H1 (cell line): ENCODE results near the gene ASTN1. TPM values are rescaled to one million over a fixed set of nuclear protein-coding genes. Genes with fewer than 3 reads are reported as not detected.

Experiments
- CTCF ChIA-PET: fragments of 300-600 bp; sonication (Branson Sonifier 250); formaldehyde crosslinking; loops from one replicate; lab custom pipeline; 2021; ENCODE audit not compliant: partially characterized antibody; lab: Charles Lee
- POLR2A ChIA-PET: fragments of 300-600 bp; sonication (Branson Sonifier 250); formaldehyde crosslinking; loops from one replicate; lab custom pipeline; 2021; ENCODE audit warnings: inconsistent platforms; ENCODE audit not compliant: partially characterized antibody; lab: Charles Lee
- DNase-seq, 2 experiments: peaks; one replicate each; pipeline versions ENCODE4 v3.0.0 to v3.0.0-alpha.2; 2010 to 2022; ENCODE audit warnings: low spot score in 2 of 2, low read depth in 1 of 2, mixed read lengths in 1 of 2
- FAIRE-seq: peaks from 2 replicates; lab custom pipeline; 2011; peaks lifted over from hg19 to GRCh38; lab: Jason Lieb, UNC
- H2AFZ ChIP-seq: 2 replicates; pipeline ENCODE4 v1.8.1; 2012; ENCODE audit warnings: low read length, inconsistent platforms
- H2AK5ac ChIP-seq: 2 replicates; pipeline ENCODE4 v1.6.1; 2013; ENCODE audit warnings: low read depth, low read length
- H2BK120ac ChIP-seq: replicated peaks from 2 replicates; pipeline ENCODE3; 2013; ENCODE audit warnings: low read depth, low read length, inconsistent platforms
- H2BK12ac ChIP-seq: 2 replicates; pipeline ENCODE4 v1.6.1; 2013; ENCODE audit warnings: low read depth, low read length
- H2BK15ac ChIP-seq: 2 replicates; pipeline ENCODE4 v1.6.1; 2013; ENCODE audit warnings: low read length
- H2BK20ac ChIP-seq: 2 replicates; pipeline ENCODE4 v1.6.1; 2013; ENCODE audit warnings: low read length
- H2BK5ac ChIP-seq: 2 replicates; pipeline ENCODE4 v1.6.1; 2013; ENCODE audit warnings: low read depth, low read length
- H3K14ac ChIP-seq: 2 replicates; pipeline ENCODE4 v1.6.1; 2013; ENCODE audit warnings: inconsistent platforms; ENCODE audit not compliant: insufficient read length
- H3K18ac ChIP-seq: 2 replicates; pipeline ENCODE4 v1.6.1; 2013; ENCODE audit warnings: low read length; ENCODE audit errors: extremely low read depth
- H3K23ac ChIP-seq: 2 replicates; pipeline ENCODE4 v1.6.1; 2013; ENCODE audit warnings: inconsistent platforms; ENCODE audit not compliant: insufficient read length
- H3K23me2 ChIP-seq: 2 replicates; pipeline ENCODE4 v1.6.1; 2013; ENCODE audit warnings: low read depth, low read length
- H3K27ac ChIP-seq: 2 replicates; pipeline ENCODE4 v1.6.1; 2011; ENCODE audit warnings: low read depth, low read length, inconsistent platforms
- H3K27me3 ChIP-seq, 4 experiments: replicated peaks in 1 of 4; 1 replicate in 1 of 4; 2 replicates in 3 of 4; pipeline versions ENCODE4 v1.6.1 to v1.8.1; 2011 to 2013; ENCODE audit warnings: low read length in 3 of 4, mild to moderate bottlenecking in 3 of 4, inconsistent platforms in 2 of 4, mixed read lengths in 2 of 4, moderate library complexity in 1 of 4; ENCODE audit not compliant: control insufficient read depth in 3 of 4, insufficient read depth in 3 of 4; ENCODE audit errors: extremely low read depth in 1 of 4
- H3K36me3 ChIP-seq, 4 experiments: 2 replicates each; pipeline versions ENCODE4 v1.6.1 to v1.8.1; 2011 to 2013; ENCODE audit warnings: mild to moderate bottlenecking in 4 of 4, low read length in 3 of 4, moderate library complexity in 2 of 4, control low read depth in 1 of 4, inconsistent platforms in 1 of 4; ENCODE audit not compliant: insufficient read depth in 4 of 4, control insufficient read depth in 2 of 4
- H3K4ac ChIP-seq: replicated peaks from 2 replicates; pipeline ENCODE3; 2013; ENCODE audit warnings: low read length, low read depth, mixed read lengths, inconsistent platforms; ENCODE audit not compliant: insufficient read length
- H3K4me1 ChIP-seq, 4 experiments: replicated peaks in 1 of 4; 1 replicate in 1 of 4; 2 replicates in 3 of 4; pipeline versions ENCODE4 v1.6.1 to v1.8.1; 2011 to 2013; ENCODE audit warnings: low read length in 3 of 4, inconsistent platforms in 2 of 4, mixed read lengths in 1 of 4; ENCODE audit not compliant: insufficient read depth in 4 of 4, control insufficient read depth in 3 of 4
- H3K4me2 ChIP-seq, 2 experiments: 2 replicates each; pipeline versions ENCODE4 v1.6.1 to v1.8.1; 2011 to 2013; ENCODE audit warnings: low read depth in 2 of 2, low read length in 2 of 2, control low read depth in 1 of 2, inconsistent platforms in 1 of 2, mild to moderate bottlenecking in 1 of 2; ENCODE audit not compliant: insufficient read depth in 1 of 2
- H3K4me3 ChIP-seq, 4 experiments: fragments of 200-600, 300-600 bp in 1 of 4; sonication (generic), shearing (Covaris generic), sonication (Bioruptor Twin) in 1 of 4; 2 replicates each; pipeline versions ENCODE4 v1.5.1 to v1.8.1; 2011 to 2016; ENCODE audit warnings: low read length in 4 of 4, low read depth in 3 of 4, control low read depth in 2 of 4, inconsistent platforms in 2 of 4, mild to moderate bottlenecking in 2 of 4, mixed read lengths in 1 of 4, moderate library complexity in 1 of 4; ENCODE audit not compliant: insufficient read depth in 2 of 4; ENCODE audit errors: extremely low read depth in 1 of 4
- H3K56ac ChIP-seq: replicated peaks from 2 replicates; pipeline ENCODE3; 2013; ENCODE audit warnings: low read depth, mild to moderate bottlenecking, mixed read lengths, low read length, inconsistent platforms; ENCODE audit not compliant: insufficient read length
- H3K79me1 ChIP-seq: 2 replicates; pipeline ENCODE4 v1.6.1; 2013; ENCODE audit warnings: low read depth, low read length, control low read depth
- H3K79me2 ChIP-seq, 2 experiments: 2 replicates each; pipeline versions ENCODE4 v1.6.1 to v1.8.1; 2012 to 2013; ENCODE audit warnings: low read length in 2 of 2, mild to moderate bottlenecking in 2 of 2, inconsistent platforms in 1 of 2; ENCODE audit not compliant: insufficient read depth in 2 of 2, control insufficient read depth in 1 of 2
- H3K9ac ChIP-seq, 4 experiments: replicated peaks in 1 of 4; 1 replicate in 1 of 4; 2 replicates in 3 of 4; pipeline versions ENCODE4 v1.6.1 to v1.8.1; 2011 to 2013; ENCODE audit warnings: low read depth in 3 of 4, low read length in 3 of 4, control low read depth in 2 of 4, mild to moderate bottlenecking in 2 of 4, moderate library complexity in 2 of 4, inconsistent platforms in 1 of 4; ENCODE audit errors: extremely low read depth in 1 of 4
- H3K9me3 ChIP-seq, 2 experiments: 2 replicates each; pipeline versions ENCODE4 v1.6.1 to v1.8.1; 2012 to 2013; ENCODE audit warnings: mild to moderate bottlenecking in 2 of 2, moderate library complexity in 2 of 2, control low read depth in 1 of 2, inconsistent platforms in 1 of 2, low read depth in 1 of 2, low read length in 1 of 2, mixed read lengths in 1 of 2; ENCODE audit not compliant: insufficient read depth in 2 of 2
- H4K20me1 ChIP-seq, 2 experiments: replicated peaks in 1 of 2; 2 replicates each; pipeline versions ENCODE3 to v1.8.1; 2011 to 2013; ENCODE audit warnings: inconsistent platforms in 2 of 2, low read length in 2 of 2, mild to moderate bottlenecking in 1 of 2; ENCODE audit not compliant: insufficient read depth in 2 of 2, control insufficient read depth in 1 of 2
- H4K5ac ChIP-seq: 2 replicates; pipeline ENCODE4 v1.6.1; 2013; ENCODE audit warnings: low read length, low read depth, mixed read lengths, inconsistent platforms; ENCODE audit not compliant: insufficient read length
- H4K8ac ChIP-seq: 2 replicates; pipeline ENCODE4 v1.8.0; 2013; ENCODE audit warnings: mild to moderate bottlenecking, moderate library complexity, low read length, inconsistent platforms; ENCODE audit not compliant: insufficient read depth; ENCODE audit errors: extremely low read depth
- H4K91ac ChIP-seq: replicated peaks from 2 replicates; pipeline ENCODE3; 2013; ENCODE audit warnings: low read length, mixed read lengths, inconsistent platforms; ENCODE audit not compliant: insufficient read length
- CREB1 ChIP-seq: IDR thresholded peaks from 2 replicates; pipeline ENCODE4 v1.6.1; 2012; ENCODE audit warnings: inconsistent platforms
- POU5F1 ChIP-seq: IDR thresholded peaks from 2 replicates; pipeline ENCODE4 v1.6.1; 2011; ENCODE audit warnings: low read depth, mild to moderate bottlenecking, low read length, moderate library complexity
- RBBP5 ChIP-seq: IDR thresholded peaks from 2 replicates; pipeline ENCODE4 v1.7.1; 2012; ENCODE audit warnings: low read depth, mild to moderate bottlenecking, inconsistent platforms, low read length, moderate library complexity, borderline replicate concordance
- WGBS, 2 experiments: shearing (Covaris generic) in 1 of 2; methylation state at CpG; one replicate each; pipeline versions ENCODE4 v1.1.6 to v1.1.7; 2013 to 2015; ENCODE audit warnings: low lambda C conversion rate in 2 of 2, mixed read lengths in 2 of 2, inconsistent platforms in 1 of 2, low coverage in 1 of 2, missing lambda C conversion rate in 1 of 2; ENCODE audit not compliant: insufficient replicate concordance in 2 of 2, insufficient coverage in 1 of 2, insufficient read length in 1 of 2; ENCODE audit errors: extremely low coverage in 1 of 2, missing lambda C conversion rate in 1 of 2; 5-methylcytosine and 5-hydroxymethylcytosine counted together
- polyA plus RNA-seq, 7 experiments: library from polyadenylated mRNA; depleted of rRNA in 3 of 7; stranded (reverse) in 5 of 7; unstranded in 2 of 7; fragments of >200 nt in 5 of 7; fragments of 200-250 nt in 2 of 7; gene quantifications; 1 replicate in 5 of 7; 2 replicates in 1 of 7; 4 replicates in 1 of 7; pipeline versions ENCODE4 v1.2.1 to v1.2.3, GENCODE V29; 2011 to 2013; ENCODE audit warnings: missing spikeins in 2 of 7, mixed read lengths in 2 of 7
- total RNA-seq: library from RNA; stranded (reverse); fragmentation: NEBNext Ultra II Directional; extraction: Animal tissue kit (Norgen Biotek cat#: 25700); gene quantifications from 2 replicates; pipeline ENCODE4 v1.2.1, GENCODE V29; 2021

Gene ASTN1
- total and polyA plus RNA-seq, 2 of the 8 experiments (the other 6 are each of a cell fraction or from before 2014, with no cell fraction given), result 2.9 to 4.1 TPM

DNA sequence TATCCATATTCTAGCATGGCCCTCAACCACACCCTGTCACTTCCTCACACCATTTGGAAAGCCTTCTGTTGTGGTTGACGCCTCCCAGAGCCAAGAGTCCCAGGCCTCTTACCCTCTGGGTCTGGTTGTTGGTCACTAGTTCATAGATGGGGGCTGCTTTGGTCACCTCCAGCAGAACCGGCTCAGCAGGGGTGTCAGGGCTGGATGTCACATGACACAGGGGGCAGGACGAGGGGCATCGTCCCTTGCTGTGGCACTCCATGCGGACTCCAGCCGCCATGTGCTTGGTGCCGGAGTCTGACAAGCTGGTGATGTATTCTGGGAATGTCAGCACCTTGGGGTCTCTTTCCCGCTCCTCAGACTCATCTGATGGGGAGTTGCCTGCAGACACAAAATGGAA is 270.1 kb downstream of the ASTN1 start:
- H2AK5ac ChIP-seq, result no peak overlapping the region
- ChIA-PET POLR2A (interaction anchor here (0.7 kb wide), 1 partner anchor 270 kb away, joined by 3 read pairs; the partner anchor contains the start of gene ASTN1), CTCF (interaction anchor here (1.0 to 15.2 kb wide), 5 partner anchors 14 to 886 kb away, joined by 3 to 279 read pairs (median 4); partner anchors contain the start of gene ASTN1)
- no peak overlapping the region for H3K18ac ChIP-seq
- no peak overlapping the region for H3K9ac ChIP-seq
- no peaks in the 10 kb centered on the region for H3K4me1 ChIP-seq
- no peaks in the 10 kb centered on the region for H4K20me1 ChIP-seq
- no peaks in the 10 kb centered on the region for H3K23me2 ChIP-seq
- H2BK20ac ChIP-seq, result no peak overlapping the region
- no peak overlapping the region for H2BK5ac ChIP-seq
- H3K27me3 ChIP-seq, result no peaks in the 10 kb centered on the region; a peak in 1 of 7 replicates
- H3K27ac ChIP-seq, result no peak overlapping the region
- H2BK120ac ChIP-seq, result no peak overlapping the region
- WGBS, 2 experiments, result 94% methylated on average over 8 of the region's 8 CpGs; no CpG with 5 or more reads in 1 of the 2 experiments
- no peak overlapping the region for H4K91ac ChIP-seq
- no peak overlapping the region for H4K5ac ChIP-seq
- no peak for FAIRE-seq
- H3K79me1 ChIP-seq, result no peaks in the 10 kb centered on the region
- no peak overlapping the region for H3K4me3 ChIP-seq
- no peak overlapping the region for H2BK15ac ChIP-seq
- no peaks in the 10 kb centered on the region for H3K79me2 ChIP-seq
- no peak overlapping the region for H3K4me2 ChIP-seq
- H3K36me3 ChIP-seq, result no peaks in the 10 kb centered on the region
- no peak overlapping the region for H3K14ac ChIP-seq
- no peak overlapping the region for H3K4ac ChIP-seq
- no peaks in the 10 kb centered on the region for H3K9me3 ChIP-seq
- H3K56ac ChIP-seq, result no peak overlapping the region
- no peak overlapping the region for H2BK12ac ChIP-seq
- no peak for DNase-seq
- no peak overlapping the region for H2AFZ ChIP-seq
- no peak overlapping the region for H3K23ac ChIP-seq
- no peak overlapping the region for H4K8ac ChIP-seq
- TF ChIP-seq POU5F1 (no peak), RBBP5 (no peak), CREB1 (no peak)
